ENCODE measurements around the gene C1orf52. TPM values are rescaled to one million over a fixed set of nuclear protein-coding genes. Genes with fewer than 3 reads are reported as not detected.

Gene C1orf52
- total RNA-seq, 2 donors from 2014 or later: 41.0 to 42.9 TPM

DNA sequence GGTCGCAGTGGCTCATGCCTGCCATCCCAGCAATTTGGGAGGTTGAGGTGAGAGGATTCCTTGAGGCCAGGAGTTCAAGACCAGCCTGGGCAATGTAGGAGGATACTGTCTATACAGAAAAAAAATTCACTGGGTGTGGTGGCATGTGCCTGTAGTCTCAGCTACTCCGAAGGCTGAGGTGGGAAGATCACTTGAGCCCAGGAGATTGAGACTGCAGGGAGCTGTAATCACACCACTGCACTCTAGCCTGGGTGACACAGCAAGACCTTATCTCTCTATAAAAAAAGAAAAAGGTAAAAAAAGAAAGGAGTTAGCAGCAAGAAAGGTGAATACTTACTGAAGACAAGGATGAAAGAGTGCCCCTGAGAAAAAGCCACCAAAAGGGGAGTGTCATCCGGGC is 40.7 kb upstream of the C1orf52 start:
- Histone ChIP-seq H3K27ac (ENCODE audit: low read depth, low read length) (no peak overlapping the region), H3K4me3 (ENCODE audit: low read length) (no peak overlapping the region), H3K9ac (ENCODE audit: extremely low read depth, low read length, poor library complexity, severe bottlenecking) (no peak overlapping the region), H3K36me3 (ENCODE audit: control insufficient read depth, insufficient read depth, low read length) (no peaks in the 10 kb centered on the region), H3K27me3 (ENCODE audit: control insufficient read depth, insufficient read depth, low read length, poor library complexity, severe bottlenecking) (no peaks in the 10 kb centered on the region), H3K4me1 (ENCODE audit: control insufficient read depth, insufficient read depth, low read length) (no peaks in the 10 kb centered on the region), H3K9me3 (ENCODE audit: control insufficient read depth, low read length) (no peaks in the 10 kb centered on the region)
- peaks cover 1% of the 10 kb centered on the region for H3K27me3 Mint-ChIP-seq (ENCODE audit: insufficient read depth)
- peaks cover 11% of the 10 kb centered on the region for H3K4me1 Mint-ChIP-seq
- no peaks in the 10 kb centered on the region for H3K9me3 Mint-ChIP-seq
- no peak overlapping the region for H3K4me3 Mint-ChIP-seq
- TF ChIP-seq, protein P1, sequence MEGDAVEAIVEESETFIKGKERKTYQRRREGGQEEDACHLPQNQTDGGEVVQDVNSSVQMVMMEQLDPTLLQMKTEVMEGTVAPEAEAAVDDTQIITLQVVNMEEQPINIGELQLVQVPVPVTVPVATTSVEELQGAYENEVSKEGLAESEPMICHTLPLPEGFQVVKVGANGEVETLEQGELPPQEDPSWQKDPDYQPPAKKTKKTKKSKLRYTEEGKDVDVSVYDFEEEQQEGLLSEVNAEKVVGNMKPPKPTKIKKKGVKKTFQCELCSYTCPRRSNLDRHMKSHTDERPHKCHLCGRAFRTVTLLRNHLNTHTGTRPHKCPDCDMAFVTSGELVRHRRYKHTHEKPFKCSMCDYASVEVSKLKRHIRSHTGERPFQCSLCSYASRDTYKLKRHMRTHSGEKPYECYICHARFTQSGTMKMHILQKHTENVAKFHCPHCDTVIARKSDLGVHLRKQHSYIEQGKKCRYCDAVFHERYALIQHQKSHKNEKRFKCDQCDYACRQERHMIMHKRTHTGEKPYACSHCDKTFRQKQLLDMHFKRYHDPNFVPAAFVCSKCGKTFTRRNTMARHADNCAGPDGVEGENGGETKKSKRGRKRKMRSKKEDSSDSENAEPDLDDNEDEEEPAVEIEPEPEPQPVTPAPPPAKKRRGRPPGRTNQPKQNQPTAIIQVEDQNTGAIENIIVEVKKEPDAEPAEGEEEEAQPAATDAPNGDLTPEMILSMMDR (conservative IDR thresholded peaks at IDR 0.05): no peak
- DNase-seq: no peak
- H3K27ac Mint-ChIP-seq: no peak overlapping the region
- H3K36me3 Mint-ChIP-seq (ENCODE audit: low read depth): no peaks in the 10 kb centered on the region
- 94 to 100% methylated on average over 3 of the region's 3 CpGs for WGBS, 2 experiments (ENCODE audit: insufficient coverage in 1 of 2, insufficient read length in 1 of 2)

DNA sequence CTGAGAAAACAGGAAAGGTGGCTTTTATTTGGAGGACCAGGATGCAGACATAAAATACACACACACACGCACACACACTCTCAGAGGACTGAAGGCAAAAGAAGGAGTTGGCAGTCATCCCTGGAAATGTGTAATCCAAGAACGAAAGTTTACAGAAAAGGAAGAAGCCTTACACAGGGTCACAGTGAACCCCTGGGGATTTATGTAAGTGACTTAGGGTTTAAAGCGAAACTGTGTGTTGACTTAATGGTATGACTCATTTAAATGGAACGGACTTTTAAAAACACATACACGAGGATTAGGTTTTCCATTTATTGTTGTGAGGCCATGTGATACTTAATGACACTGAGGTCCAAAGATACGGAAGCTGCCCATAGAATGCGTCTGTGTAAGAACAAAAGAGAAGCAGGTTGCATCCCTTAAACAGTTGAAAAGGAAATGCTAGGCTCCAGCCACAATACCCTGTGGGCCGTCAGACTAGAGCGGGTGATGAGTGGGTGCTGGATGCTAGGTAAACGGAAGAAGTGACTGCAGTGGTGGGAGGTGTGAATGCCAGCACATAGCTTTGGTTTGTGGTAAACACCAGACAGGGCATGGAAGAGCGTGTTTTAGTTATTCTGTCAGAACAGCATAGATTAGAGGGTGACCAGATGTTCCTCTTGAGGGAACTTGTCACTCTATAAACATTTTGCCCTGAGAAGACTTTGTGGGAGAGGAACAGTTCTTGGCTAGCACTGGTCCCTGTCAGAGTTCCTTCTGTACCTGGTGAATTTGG is 38.6 kb upstream of the C1orf52 start:
- H3K4me3 Mint-ChIP-seq: no peak overlapping the region
- TF ChIP-seq, protein P1 (conservative IDR thresholded peaks at IDR 0.05): no peak
- Histone ChIP-seq H3K27me3 (ENCODE audit: control insufficient read depth, insufficient read depth, low read length, poor library complexity, severe bottlenecking) (no peaks in the 10 kb centered on the region), H3K9ac (ENCODE audit: extremely low read depth, low read length, poor library complexity, severe bottlenecking) (no peak overlapping the region), H3K4me3 (ENCODE audit: low read length) (no peak overlapping the region), H3K27ac (ENCODE audit: low read depth, low read length) (no peak overlapping the region), H3K4me1 (ENCODE audit: control insufficient read depth, insufficient read depth, low read length) (no peaks in the 10 kb centered on the region), H3K36me3 (ENCODE audit: control insufficient read depth, insufficient read depth, low read length) (no peaks in the 10 kb centered on the region), H3K9me3 (ENCODE audit: control insufficient read depth, low read length) (no peaks in the 10 kb centered on the region)
- H3K27ac Mint-ChIP-seq: no peak overlapping the region
- no peaks in the 10 kb centered on the region for H3K27me3 Mint-ChIP-seq (ENCODE audit: insufficient read depth)
- 79% methylated on average over 10 to 11 of the region's 11 CpGs for WGBS, 2 experiments (ENCODE audit: insufficient coverage in 1 of 2, insufficient read length in 1 of 2)
- DNase-seq: no peak
- no peaks in the 10 kb centered on the region for H3K36me3 Mint-ChIP-seq (ENCODE audit: low read depth)
- H3K9me3 Mint-ChIP-seq: no peaks in the 10 kb centered on the region
- H3K4me1 Mint-ChIP-seq: peaks cover 11% of the 10 kb centered on the region

DNA sequence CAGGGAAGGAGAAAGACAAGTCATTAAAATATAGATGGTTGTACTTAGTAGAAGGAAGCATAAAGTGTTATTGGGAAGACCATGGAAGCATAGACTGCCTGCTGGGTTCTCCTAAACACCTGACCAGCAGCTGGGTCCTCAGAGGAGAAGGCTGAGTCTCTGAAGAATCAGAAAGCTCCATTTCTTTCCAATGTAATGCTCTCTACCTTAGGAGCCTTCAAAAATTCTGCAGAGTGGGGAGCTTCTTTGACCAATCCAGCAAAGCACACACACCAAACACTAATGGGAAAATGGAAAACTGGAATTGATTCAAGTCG is 38.0 kb upstream of the C1orf52 start:
- Histone ChIP-seq H3K27me3 (ENCODE audit: control insufficient read depth, insufficient read depth, low read length, poor library complexity, severe bottlenecking) (no peaks in the 10 kb centered on the region), H3K9me3 (ENCODE audit: control insufficient read depth, low read length) (no peaks in the 10 kb centered on the region), H3K4me3 (ENCODE audit: low read length) (no peak overlapping the region), H3K9ac (ENCODE audit: extremely low read depth, low read length, poor library complexity, severe bottlenecking) (no peak overlapping the region), H3K36me3 (ENCODE audit: control insufficient read depth, insufficient read depth, low read length) (no peaks in the 10 kb centered on the region), H3K27ac (ENCODE audit: low read depth, low read length) (no peak overlapping the region), H3K4me1 (ENCODE audit: control insufficient read depth, insufficient read depth, low read length) (no peaks in the 10 kb centered on the region)
- 60% methylated on average over 1 of the region's 1 CpG; no CpG with 5 or more reads in 1 of the 2 experiments for WGBS, 2 experiments (ENCODE audit: insufficient coverage in 1 of 2, insufficient read length in 1 of 2)
- no peaks in the 10 kb centered on the region for H3K9me3 Mint-ChIP-seq
- TF ChIP-seq, protein P1 (conservative IDR thresholded peaks at IDR 0.05): no peak
- H3K4me3 Mint-ChIP-seq: no peak overlapping the region
- H3K27me3 Mint-ChIP-seq (ENCODE audit: insufficient read depth): no peaks in the 10 kb centered on the region
- DNase-seq: no peak
- H3K4me1 Mint-ChIP-seq: peaks cover 11% of the 10 kb centered on the region
- H3K27ac Mint-ChIP-seq: no peak overlapping the region
- no peaks in the 10 kb centered on the region for H3K36me3 Mint-ChIP-seq (ENCODE audit: low read depth)
